HG03135 (cell line): ENCODE data around the gene PHACTR3.

Source experiments
- ATAC-seq: cut with Tn5 transposase; IDR thresholded peaks from one replicate; pipeline ENCODE4 v1.9.1; 2021; ENCODE audit warnings: mild to moderate bottlenecking, moderate library complexity; ENCODE audit not compliant: unreplicated experiment

PHACTR3 gene

GRCh38 chr20:59809630-59810448 is 205.5 kb downstream of the PHACTR3 start:
- no peak for ATAC-seq

GRCh38 chr20:59810449-59811187 is 206.3 kb downstream of the PHACTR3 start:
- no peak for ATAC-seq

- no peak for ATAC-seq
These were observed 207.4 kb downstream of the PHACTR3 start for GRCh38 chr20:59811681-59812171.

- no peak for ATAC-seq
These were observed 208.2 kb downstream of the PHACTR3 start for GRCh38 chr20:59812286-59813125.

GRCh38 chr20:59813126-59813947 is 209.0 kb downstream of the PHACTR3 start:
- no peak for ATAC-seq

- no peak for ATAC-seq
These were observed 209.9 kb downstream of the PHACTR3 start for GRCh38 chr20:59813948-59814839.

- no peak for ATAC-seq
These were observed 210.6 kb downstream of the PHACTR3 start for GRCh38 chr20:59814840-59815340.

GRCh38 chr20:59816146-59816738 is 211.9 kb downstream of the PHACTR3 start:
- ATAC-seq = no peak

- ATAC-seq = no peak
These were observed 213.1 kb downstream of the PHACTR3 start for GRCh38 chr20:59817406-59817805.

GRCh38 chr20:59817846-59818615 is 213.7 kb downstream of the PHACTR3 start:
- no peak for ATAC-seq

- no peak for ATAC-seq
These were observed 214.6 kb downstream of the PHACTR3 start for GRCh38 chr20:59818911-59819310.

- no peak for ATAC-seq
These were observed 215.3 kb downstream of the PHACTR3 start for GRCh38 chr20:59819496-59820203.

GRCh38 chr20:59820204-59821041 is 216.1 kb downstream of the PHACTR3 start:
- no peak for ATAC-seq

GRCh38 chr20:59821201-59821600 is 216.9 kb downstream of the PHACTR3 start:
- ATAC-seq = no peak

GRCh38 chr20:59821788-59822187 is 217.4 kb downstream of the PHACTR3 start:
- ATAC-seq = no peak

GRCh38 chr20:59822291-59823029 is 218.1 kb downstream of the PHACTR3 start:
- no peak for ATAC-seq
